GM23248 (cell line): ENCODE results near the gene TMEM259. TPM values are rescaled to one million over a fixed set of nuclear protein-coding genes. Genes with fewer than 3 reads are reported as not detected.
A peak's percentile ranks its signal among the peaks of the same experiment; 100 is the strongest.

ENCODE experiments used
- DNase-seq: peaks from one replicate; pipeline ENCODE4 v3.0.0-alpha.2; 2015
- H2AFZ ChIP-seq: fragments of 200-600 bp; sonication (generic); 2 replicates; pipeline ENCODE4 v1.6.1; 2016; ENCODE audit warnings: antibody characterized with exemption
- H3F3A ChIP-seq: fragments of 200-600 bp; sonication (generic); 2 replicates; pipeline ENCODE4 v1.6.1; 2016; ENCODE audit warnings: mild to moderate bottlenecking, antibody characterized with exemption, mixed run types; ENCODE audit not compliant: insufficient read depth
- H3K27ac ChIP-seq: fragments of 200-600 bp; sonication (generic); 2 replicates; pipeline ENCODE4 v1.5.1; 2016; ENCODE audit warnings: mild to moderate bottlenecking
- H3K27me3 ChIP-seq: fragments of 200-600 bp; sonication (generic); replicated peaks from 2 replicates; pipeline ENCODE4 v1.6.1; 2016; ENCODE audit warnings: mild to moderate bottlenecking; ENCODE audit not compliant: insufficient read depth
- H3K36me3 ChIP-seq: fragments of 200-600 bp; sonication (generic); 2 replicates; pipeline ENCODE4 v1.6.1; 2016; ENCODE audit warnings: low read depth, mild to moderate bottlenecking
- H3K4me1 ChIP-seq: fragments of 200-600 bp; sonication (generic); 2 replicates; pipeline ENCODE4 v1.6.1; 2016; ENCODE audit warnings: mild to moderate bottlenecking; ENCODE audit not compliant: insufficient read depth
- H3K4me2 ChIP-seq: fragments of 200-600 bp; sonication (generic); one replicate; pipeline ENCODE4 v1.6.1; 2016; ENCODE audit warnings: mild to moderate bottlenecking; ENCODE audit not compliant: unreplicated experiment
- H3K4me3 ChIP-seq: fragments of 200-600 bp; sonication (generic); 2 replicates; pipeline ENCODE4 v1.5.1; 2016; ENCODE audit warnings: mild to moderate bottlenecking
- H3K79me2 ChIP-seq: fragments of 200-600 bp; sonication (generic); 2 replicates; pipeline ENCODE4 v1.6.1; 2016; ENCODE audit warnings: mild to moderate bottlenecking; ENCODE audit not compliant: insufficient read depth
- H3K9ac ChIP-seq: fragments of 200-600 bp; sonication (generic); 2 replicates; pipeline ENCODE4 v1.6.1; 2016; ENCODE audit warnings: mild to moderate bottlenecking
- H3K9me2 ChIP-seq: fragments of 200-600 bp; sonication (generic); 2 replicates; pipeline ENCODE4 v1.6.1; 2016; ENCODE audit warnings: mixed run types, mild to moderate bottlenecking, moderate library complexity; ENCODE audit not compliant: insufficient read depth
- H3K9me3 ChIP-seq: fragments of 200-600 bp; sonication (generic); one replicate; pipeline ENCODE4 v1.6.1; 2017; ENCODE audit warnings: low read depth
- H4K20me1 ChIP-seq: fragments of 200-600 bp; sonication (generic); 2 replicates; pipeline ENCODE4 v1.6.0; 2016; ENCODE audit not compliant: insufficient read depth
- EZH2 ChIP-seq: fragments of 200-600 bp; sonication (generic); IDR thresholded peaks from 2 replicates; pipeline ENCODE4 v1.6.1; 2018; ENCODE audit warnings: antibody characterized with exemption, mild to moderate bottlenecking; ENCODE audit not compliant: insufficient read depth, poor library complexity, severe bottlenecking
- EZH2phosphoT487 ChIP-seq: fragments of 200-600 bp; sonication (generic); IDR thresholded peaks from 2 replicates; pipeline ENCODE4 v1.6.1; 2018; ENCODE audit warnings: antibody characterized with exemption, moderate library complexity, mild to moderate bottlenecking, low read depth; ENCODE audit not compliant: insufficient read depth
- WGBS, 2 experiments: methylation state at CpG; one replicate each; pipeline ENCODE4 v1.1.6; 2015 to 2017; ENCODE audit warnings: low lambda C conversion rate in 2 of 2, low coverage in 1 of 2; ENCODE audit errors: missing lambda C conversion rate in 2 of 2; 5-methylcytosine and 5-hydroxymethylcytosine counted together
- in situ Hi-C: fragments of 300-500 bp; cut with MboI; formaldehyde crosslinking; loops from 2 replicates; pipeline ENCODE4 v1.15.0; 2020
- polyA plus RNA-seq: library from polyadenylated mRNA; unstranded; fragments of >200 nt; fragmentation: Nextera tagmentation; extraction: Ambion mirVana; gene quantifications from 2 replicates; pipeline ENCODE4 v1.2.1, GENCODE V29; 2016
- total RNA-seq: library from RNA; depleted of rRNA; stranded (reverse); fragments of >200 nt; shearing (Covaris generic); gene quantifications from 2 replicates; pipeline ENCODE4 v1.2.3, GENCODE V29; 2014; rRNA removed

Gene TMEM259
- total RNA-seq (132 and 169 TPM in 2 replicates), polyA plus RNA-seq (76.7 and 79.7 TPM in 2 replicates)

GRCh38 chr19:1020868-1021425 is at the start of gene TMEM259:
TSS of gene TMEM259 (minus strand) at chr19:1021123. CDS start at chr19:1020996, 127 bp downstream.
- peak within 1 kb of the TSS; percentile 85 for H3K27ac ChIP-seq
- in situ Hi-C loops: no loop called here
- peak within 1 kb of the TSS; percentile 92 for H3K4me2 ChIP-seq
- H3K79me2 ChIP-seq: peaks cover 50% of the 10 kb centered on the region
- H3K9ac ChIP-seq: peak within 1 kb of the TSS; percentile 94
- peak; percentile 99 for DNase-seq
- H3K4me3 ChIP-seq: peak within 1 kb of the TSS; percentile 85
- H3K9me2 ChIP-seq: no peaks in the 10 kb centered on the region
- H2AFZ ChIP-seq: peak within 1 kb of the TSS; percentile 67
- no peaks in the 10 kb centered on the region for H3K36me3 ChIP-seq
- peaks cover 17% of the 10 kb centered on the region for H3F3A ChIP-seq
- no peaks in the 10 kb centered on the region for H3K27me3 ChIP-seq
- TF ChIP-seq EZH2 (no peak), EZH2phosphoT487 (no peak)
- no peaks in the 10 kb centered on the region; the same call in 1 of the 2 replicates for H4K20me1 ChIP-seq
- H3K4me1 ChIP-seq: peaks cover 33% of the 10 kb centered on the region
- no peaks in the 10 kb centered on the region for H3K9me3 ChIP-seq
- 2 to 3% methylated on average over 42 to 58 of the region's 68 CpGs for WGBS, 2 experiments

GRCh38 chr19:1070576-1070930 is 49.6 kb upstream of the TMEM259 start:
- Histone ChIP-seq H3K36me3 (no peaks in the 10 kb centered on the region), H3K9me3 (no peaks in the 10 kb centered on the region), H3K79me2 (no peaks in the 10 kb centered on the region), H3K27ac (no peak overlapping the region), H3K4me1 (no peaks in the 10 kb centered on the region), H3K4me3 (no peak overlapping the region), H3F3A (no peaks in the 10 kb centered on the region), H3K27me3 (peaks cover 31% of the 10 kb centered on the region), H3K9me2 (no peaks in the 10 kb centered on the region), H3K9ac (no peak overlapping the region), H4K20me1 (no peaks in the 10 kb centered on the region), H3K4me2 (no peak overlapping the region), H2AFZ (no peak overlapping the region)
- 12 to 15% methylated on average over 21 of the region's 21 CpGs for WGBS, 2 experiments
- in situ Hi-C loops: no loop called here
- TF ChIP-seq EZH2: no peak
- TF ChIP-seq EZH2phosphoT487: 0 out of 2 replicates have a peak, but pooled peaks have one; percentile 34
- no peak for DNase-seq

GRCh38 chr19:1069009-1069779 is 48.3 kb upstream of the TMEM259 start:
- Histone ChIP-seq H3F3A (no peaks in the 10 kb centered on the region), H3K4me2 (no peak overlapping the region), H3K9ac (no peak overlapping the region), H3K9me3 (no peaks in the 10 kb centered on the region), H3K4me3 (no peak overlapping the region), H3K79me2 (no peaks in the 10 kb centered on the region), H3K27me3 (peaks cover 31% of the 10 kb centered on the region), H3K4me1 (no peaks in the 10 kb centered on the region), H3K36me3 (no peaks in the 10 kb centered on the region), H4K20me1 (no peaks in the 10 kb centered on the region), H2AFZ (no peak overlapping the region), H3K27ac (no peak overlapping the region), H3K9me2 (no peaks in the 10 kb centered on the region)
- TF ChIP-seq EZH2phosphoT487 (no peak), EZH2 (no peak)
- DNase-seq: no peak
- in situ Hi-C loops: no loop called here
- WGBS, 2 experiments: 53% methylated on average over 25 of the region's 25 CpGs

GRCh38 chr19:1068009-1069001 is 47.4 kb upstream of the TMEM259 start:
- no peak overlapping the region for H3K27ac ChIP-seq
- no peak for DNase-seq
- in situ Hi-C loops: no loop called here
- H3F3A ChIP-seq: no peaks in the 10 kb centered on the region
- TF ChIP-seq EZH2 (no peak), EZH2phosphoT487 (no peak)
- H3K4me3 ChIP-seq: no peak overlapping the region
- H3K36me3 ChIP-seq: no peaks in the 10 kb centered on the region
- H3K4me2 ChIP-seq: no peak overlapping the region
- no peaks in the 10 kb centered on the region for H3K9me2 ChIP-seq
- H3K4me1 ChIP-seq: no peaks in the 10 kb centered on the region
- H3K27me3 ChIP-seq: peaks cover 31% of the 10 kb centered on the region
- H3K9ac ChIP-seq: no peak overlapping the region
- WGBS, 2 experiments: 66 to 76% methylated on average over 33 to 36 of the region's 45 CpGs
- no peaks in the 10 kb centered on the region for H3K79me2 ChIP-seq
- H2AFZ ChIP-seq: no peak overlapping the region
- no peaks in the 10 kb centered on the region for H3K9me3 ChIP-seq
- H4K20me1 ChIP-seq: no peaks in the 10 kb centered on the region
